K562 (cell line): ENCODE measurements around the gene F12. TPM values are rescaled to one million over a fixed set of nuclear protein-coding genes. Genes with fewer than 3 reads are reported as not detected.

Source experiments
- ATAC-seq: fragments of 200-7000 bp; cut with Tn5 transposase; 3 replicates; pipeline ENCODE4 v1.9.1; 2020; ENCODE audit warnings: moderate library complexity
- BruUV-seq: library from RNA; stranded (reverse); fragments of 400-500 nt; replicated peaks from 2 replicates; lab custom pipeline; 2021; lab: Mats Ljungman, UMichigan
- CTCF ChIA-PET: fragments of 300-600 bp; formaldehyde crosslinking; extraction: SDS; loops from one replicate; lab custom pipeline; 2021; ENCODE audit warnings: low intra/inter-chr PET ratio; lab: Yijun Ruan, JAX
- POLR2A ChIA-PET: fragments of 300-600, 350-650 bp; sonication (Branson Sonifier 250); formaldehyde crosslinking; extraction: SDS; loops from one replicate; lab custom pipeline; 2021; ENCODE audit warnings: antibody characterized with exemption, inconsistent platforms; lab: Yijun Ruan, JAX
- DNase-seq, 4 experiments: peaks; one replicate each; pipeline versions ENCODE4 v3.0.0 to v3.0.0-alpha.2; 2011 to 2018; ENCODE audit warnings: low spot score in 3 of 4, mixed read lengths in 3 of 4; ENCODE audit errors: extremely low read depth in 1 of 4
- FAIRE-seq: peaks from 2 replicates; lab custom pipeline; 2011; peaks lifted over from hg19 to GRCh38; lab: Jason Lieb, UNC
- H2AFZ ChIP-seq: 2 replicates; pipeline ENCODE4 v1.6.0; 2011; ENCODE audit warnings: low read depth, low read length, control low read depth, inconsistent platforms
- H3K27ac ChIP-seq: fragments of 200-600 bp; 3 replicates; pipeline ENCODE4 v1.8.0; 2011; ENCODE audit warnings: low read depth, mild to moderate bottlenecking, control low read depth, inconsistent platforms, low read length, moderate library complexity, mixed read lengths; ENCODE audit errors: extremely low read depth
- H3K27me3 ChIP-seq, 2 experiments: fragments of 300-600 bp in 1 of 2; 2 replicates in 1 of 2; 3 replicates in 1 of 2; pipeline versions ENCODE4 v1.6.0 to v1.8.0; 2011; ENCODE audit warnings: inconsistent platforms in 2 of 2, low read length in 2 of 2, mild to moderate bottlenecking in 1 of 2, mixed read lengths in 1 of 2, moderate library complexity in 1 of 2; ENCODE audit not compliant: control insufficient read depth in 2 of 2, insufficient read depth in 2 of 2
- H3K36me3 ChIP-seq: fragments of 300-600 bp; 3 replicates; pipeline ENCODE4 v1.8.0; 2011; ENCODE audit warnings: mild to moderate bottlenecking, low read length, inconsistent platforms; ENCODE audit not compliant: control insufficient read depth, insufficient read depth
- H3K4me1 ChIP-seq, 2 experiments: fragments of 200-600 bp in 1 of 2; replicated peaks in 1 of 2; 2 replicates in 1 of 2; 3 replicates in 1 of 2; pipeline versions ENCODE4 v1.5.1 to v1.8.0; 2011; ENCODE audit warnings: inconsistent platforms in 2 of 2, low read length in 2 of 2, mild to moderate bottlenecking in 1 of 2, mixed read lengths in 1 of 2, moderate library complexity in 1 of 2; ENCODE audit not compliant: control insufficient read depth in 2 of 2, insufficient read depth in 2 of 2
- H3K4me2 ChIP-seq: 2 replicates; pipeline ENCODE4 v1.6.1; 2011; ENCODE audit warnings: low read length, control low read depth, inconsistent platforms, mixed read lengths; ENCODE audit not compliant: insufficient read depth
- H3K4me3 ChIP-seq: fragments of 200-600 bp; sonication (generic), shearing (Covaris generic); 2 replicates; pipeline ENCODE4 v1.5.1; 2016; ENCODE audit warnings: control low read depth, inconsistent platforms
- H3K79me2 ChIP-seq: fragments of 200-600 bp; 3 replicates; pipeline ENCODE4 v1.8.0; 2011; ENCODE audit warnings: low read length, inconsistent platforms; ENCODE audit not compliant: control insufficient read depth, insufficient read depth
- H3K9ac ChIP-seq, 2 experiments: 2 replicates each; pipeline versions ENCODE4 v1.6.0 to v1.6.1; 2011; ENCODE audit warnings: low read depth in 2 of 2, low read length in 2 of 2, control low read depth in 1 of 2, inconsistent platforms in 1 of 2, mild to moderate bottlenecking in 1 of 2, mixed read lengths in 1 of 2; ENCODE audit not compliant: insufficient read depth in 1 of 2
- H3K9me1 ChIP-seq: one replicate; pipeline ENCODE4 v1.6.0; 2011; ENCODE audit warnings: inconsistent platforms, mild to moderate bottlenecking, low read length, moderate library complexity; ENCODE audit not compliant: control insufficient read depth, insufficient read depth
- H3K9me3 ChIP-seq: replicated peaks from 2 replicates; pipeline ENCODE4 v1.5.1; 2011; ENCODE audit warnings: low read depth, low read length, inconsistent platforms; ENCODE audit not compliant: control insufficient read depth, insufficient read depth
- H4K20me1 ChIP-seq: replicated peaks from 2 replicates; pipeline ENCODE4 v1.6.1; 2011; ENCODE audit warnings: low read length, inconsistent platforms, mixed read lengths; ENCODE audit not compliant: control insufficient read depth, insufficient read depth
- MCM3 ChIP-seq: fragments of 450-650 bp; IDR thresholded peaks from 2 replicates; pipeline ENCODE4 v1.6.1; 2016
- POLR2G ChIP-seq: fragments of 200-400 bp; formaldehyde crosslinking; IDR thresholded peaks from 2 replicates; pipeline ENCODE4 v1.6.1; 2017; ENCODE audit warnings: low read depth, mild to moderate bottlenecking, antibody characterized with exemption, low read length, moderate library complexity
- RBFOX2 ChIP-seq: fragments of 200-400 bp; formaldehyde crosslinking; IDR thresholded peaks from 2 replicates; pipeline ENCODE4 v1.6.1; 2017; ENCODE audit warnings: low read depth, mild to moderate bottlenecking, low read length, moderate library complexity
- RERE ChIP-seq: sonication (generic); formaldehyde crosslinking; IDR thresholded peaks from 2 replicates; pipeline ENCODE4 v1.8.0; 2023; ENCODE audit warnings: missing genetic modification reagents, mild to moderate bottlenecking, borderline replicate concordance
- ZBTB7A ChIP-seq: IDR thresholded peaks from 2 replicates; pipeline ENCODE4 v1.6.1; 2011; ENCODE audit warnings: low read depth, mild to moderate bottlenecking, low read length, moderate library complexity, borderline replicate concordance; ENCODE audit not compliant: control insufficient read depth
- ZFP36 ChIP-seq: fragments of 150-350 bp; IDR thresholded peaks from 2 replicates; pipeline ENCODE4 v1.6.1; 2018; ENCODE audit warnings: low read length, low read depth; ENCODE audit not compliant: partially characterized antibody
- ZNF511 ChIP-seq: sonication (generic); formaldehyde crosslinking; IDR thresholded peaks from 2 replicates; pipeline ENCODE4 v1.8.0; 2022; ENCODE audit warnings: mild to moderate bottlenecking, missing genetic modification reagents
- WGBS: fragments of 100-300 bp; shearing (Covaris generic); methylation state at CpG from one replicate; pipeline ENCODE4 v1.1.6; 2016; ENCODE audit warnings: low coverage, mixed read lengths; ENCODE audit not compliant: insufficient coverage; ENCODE audit errors: missing lambda C conversion rate; 5-methylcytosine and 5-hydroxymethylcytosine counted together
- in situ Hi-C: fragments of 300-500 bp; cut with MboI; formaldehyde crosslinking; loops from 4 replicates; pipeline ENCODE4 v1.15.0; 2018; ENCODE audit warnings: inconsistent platforms, mixed read lengths
- intact Hi-C: fragments of 100-400 bp; cut with micrococcal nuclease; formaldehyde crosslinking; loops from 2 replicates; pipeline ENCODE4 v1.14.2; 2022
- polyA plus RNA-seq, 8 experiments: library from polyadenylated mRNA; depleted of rRNA in 4 of 8; stranded (reverse) in 5 of 8; unstranded in 3 of 8; fragments of >200 nt; fragmentation: Nextera tagmentation in 2 of 8; fragmentation: Illumina TruSeq in 1 of 8; extraction: Ambion mirVana in 2 of 8; extraction: Trizol in 1 of 8; gene quantifications; 2 replicates each; pipeline versions ENCODE4 v1.2.1 to v1.2.3, GENCODE V29; 2011 to 2014; ENCODE audit warnings: inconsistent platforms in 1 of 8, missing spikeins in 1 of 8
- total RNA-seq, 7 experiments: library from RNA; depleted of rRNA in 6 of 7; stranded (reverse); fragments of >200 nt in 6 of 7; fragmentation: Illumina TruSeq in 2 of 7; extraction: Trizol in 2 of 7; gene quantifications; 2 replicates each; pipeline versions ENCODE4 v1.2.1 to v1.2.3, GENCODE V29; 2011 to 2021; ENCODE audit warnings: low replicate concordance in 1 of 7

F12 gene
- total and polyA plus RNA-seq, 9 of the 15 experiments (the other 6 are each of a cell fraction or from before 2014, with no cell fraction given): 0.59 to 18.3 (median 3.6) TPM

GRCh38 chr5:177431317-177432142 lies 22.2 kb upstream of the F12 start:
- H3K27me3 ChIP-seq: no peaks in the 10 kb centered on the region
- H3K9me3 ChIP-seq: no peaks in the 10 kb centered on the region
- H4K20me1 ChIP-seq: peaks cover 22% of the 10 kb centered on the region; the same call in 1 of the 2 replicates
- peaks cover 22 to 66% of the 10 kb centered on the region in 2 experiments for H3K4me1 ChIP-seq
- H3K79me2 ChIP-seq: peaks cover 50% of the 10 kb centered on the region
- 97% methylated on average over 26 of the region's 29 CpGs for WGBS
- intact Hi-C loops: no loop called here
- TF ChIP-seq RBFOX2 (peak; percentile 65), POLR2G (peak; percentile 63), ZFP36 (peak; percentile 35), MCM3 (no peak), ZBTB7A (peak; percentile 20; the same call in 1 of the 2 replicates), RERE (CRISPR knock-in tag) (0 out of 2 replicates have a peak, but pooled peaks have one; percentile 26), ZNF511 (CRISPR knock-in tag) (no peak)
- peak overlapping the region in 1 of 2 experiments; percentile 60; a peak in 2 of 4 replicates for H3K9ac ChIP-seq
- no peak overlapping the region for H2AFZ ChIP-seq
- in situ Hi-C loops: no loop called here
- H3K36me3 ChIP-seq: peaks cover 93% of the 10 kb centered on the region; the same call in 2 of the 3 replicates
- no peak overlapping the region for H3K4me3 ChIP-seq
- H3K4me2 ChIP-seq: no peak overlapping the region
- BruUV-seq: no TSS peak
- DNase-seq (no peak), FAIRE-seq (no peak), ATAC-seq (no peak)
- H3K9me1 ChIP-seq: no peaks in the 10 kb centered on the region
- POLR2A ChIA-PET: interaction anchor here (1.7 to 10.8 kb wide), 2 partner anchors 13 to 122 kb away, joined by 3 to 210 read pairs; partner anchors contain the start of gene PRR7
- CTCF ChIA-PET: no interaction called here
- H3K27ac ChIP-seq: no peak overlapping the region
